ENCODE data around the gene SPATA12. TPM values are rescaled to one million over a fixed set of nuclear protein-coding genes. Genes with fewer than 3 reads are reported as not detected.

The SPATA12 gene
- total and polyA plus RNA-seq, 2 experiments from 2014 or later: 0.10 to 0.65 TPM

- TF ChIP-seq CTCF (conservative IDR thresholded peaks at IDR 0.05; ENCODE audit: low read depth in 2 of 2) (no peak), EZH2phosphoT487 (IDR thresholded peaks at IDR 0.05; ENCODE audit: unreplicated experiment) (no peak), EZH2 (IDR thresholded peaks at IDR 0.05; ENCODE audit: low read depth, unreplicated experiment) (no peak)
These were observed 43.0 kb upstream of the SPATA12 start (continued) for GRCh38 chr3:57017459-57017845.

- H3K27me3 ChIP-seq (ENCODE audit: insufficient read depth): no peaks in the 10 kb centered on the region
- ATAC-seq (no peak), DNase-seq (ENCODE audit: low spot score) (no peak)
- Mint-ChIP-seq H3K4me1 (peaks cover 34% of the 10 kb centered on the region), H3K4me3 (no peak overlapping the region), H3K27ac (no peak overlapping the region), H3K27me3 (ENCODE audit: insufficient read depth, low read depth, poor library complexity) (peaks cover 5% of the 10 kb centered on the region), H3K36me3 (ENCODE audit: low read depth) (peaks cover 11% of the 10 kb centered on the region), H3K9me3 (peaks cover 11% of the 10 kb centered on the region; the same call in 2 of the 3 replicates)
- no peak overlapping the region for H3K27ac ChIP-seq (ENCODE audit: low read depth)
- H3K4me1 ChIP-seq (ENCODE audit: insufficient read depth): peaks cover 40% of the 10 kb centered on the region
- H4K20me1 ChIP-seq (replicated peaks; ENCODE audit: insufficient read depth): no peaks in the 10 kb centered on the region
- H3K4me2 ChIP-seq: no peak overlapping the region
- H3K36me3 ChIP-seq (ENCODE audit: insufficient read depth): no peaks in the 10 kb centered on the region
- H3K9me2 ChIP-seq (ENCODE audit: insufficient read depth): peaks cover 2% of the 10 kb centered on the region; the same call in 1 of the 2 replicates
- H3K4me3 ChIP-seq: no peak overlapping the region
- TF ChIP-seq POLR2AphosphoS5 (IDR thresholded peaks at IDR 0.05; ENCODE audit: low read depth): no peak
- TF ChIP-seq ZNF462 (CRISPR knock-in tag; IDR thresholded peaks at IDR 0.05): no peak
- TF ChIP-seq REST (IDR thresholded peaks at IDR 0.05; ENCODE audit: unreplicated experiment): no peak
- no peak for TF ChIP-seq CREB1 (CRISPR knock-in tag; IDR thresholded peaks at IDR 0.05; ENCODE audit: low read depth)
- TF ChIP-seq JUNB (IDR thresholded peaks at IDR 0.05; ENCODE audit: unreplicated experiment): no peak
- no peak for TF ChIP-seq STAT1 (IDR thresholded peaks at IDR 0.05; ENCODE audit: unreplicated experiment)
- TF ChIP-seq ZNF331 (CRISPR knock-in tag; IDR thresholded peaks at IDR 0.05; ENCODE audit: low read depth): no peak
- TF ChIP-seq ETS1 (IDR thresholded peaks at IDR 0.05): no peak
- no peak for TF ChIP-seq EZH2 (IDR thresholded peaks at IDR 0.05; ENCODE audit: low read depth, unreplicated experiment)
- no peaks in the 10 kb centered on the region for H3F3A ChIP-seq (replicated peaks; ENCODE audit: low read depth)
- H3K79me2 ChIP-seq (replicated peaks; ENCODE audit: insufficient read depth): no peaks in the 10 kb centered on the region
- H2AFZ ChIP-seq: no peak overlapping the region
These were observed 42.2 kb upstream of the SPATA12 start for GRCh38 chr3:57018246-57018645.

Measured in GM23338 (cell line).